Large intestine (tissue), 3 donors: Measurements from ENCODE around the gene TLCD3B. TPM values are rescaled to one million over a fixed set of nuclear protein-coding genes. Genes with fewer than 3 reads are reported as not detected.
"Not testable (repeated sequence)": the region's sequence is repeated elsewhere in the genome, so short reads cannot be mapped to it uniquely, and the experiment has no call there.

Experiments
- DNase-seq, 2 donors: peaks; one replicate each; pipeline versions ENCODE4 v3.0.0 to v3.0.0-alpha.2; 2013
- H3K27ac ChIP-seq: one replicate; pipeline ENCODE4 v1.5.1; 2013; ENCODE audit warnings: low read length
- H3K27me3 ChIP-seq: 2 replicates; pipeline ENCODE4 v1.6.1; 2013; ENCODE audit warnings: low read length; ENCODE audit not compliant: control insufficient read depth, insufficient read depth
- H3K36me3 ChIP-seq: 2 replicates; pipeline ENCODE4 v1.6.1; 2013; ENCODE audit warnings: low read length; ENCODE audit not compliant: control insufficient read depth, insufficient read depth
- H3K4me1 ChIP-seq: one replicate; pipeline ENCODE4 v1.6.1; 2013; ENCODE audit warnings: low read length; ENCODE audit not compliant: control insufficient read depth, insufficient read depth
- H3K4me3 ChIP-seq: one replicate; pipeline ENCODE4 v1.5.1; 2013; ENCODE audit warnings: low read length
- H3K9me3 ChIP-seq: one replicate; pipeline ENCODE4 v1.6.1; 2013; ENCODE audit warnings: mild to moderate bottlenecking, low read depth, low read length, moderate library complexity; ENCODE audit not compliant: control insufficient read depth
- WGBS: methylation state at CpG from one replicate; pipeline ENCODE4 v1.1.5; 2013; ENCODE audit warnings: low lambda C conversion rate; ENCODE audit not compliant: insufficient coverage; 5-methylcytosine and 5-hydroxymethylcytosine counted together
- polyA plus RNA-seq: library from polyadenylated mRNA; unstranded; fragments of 120-200 nt; gene quantifications from one replicate; pipeline ENCODE4 v1.2.1, GENCODE V29; 2013

The TLCD3B gene
- polyA plus RNA-seq, 1 donor, result 3.2 TPM

- whole genome bisulfite sequencing, result no CpG with 5 or more reads among the region's 8 CpGs
- Histone ChIP-seq H3K9me3 (no peaks in the 10 kb centered on the region), H3K27me3 (no peaks in the 10 kb centered on the region), H3K36me3 (no peaks in the 10 kb centered on the region), H3K4me1 (no peaks in the 10 kb centered on the region), H3K27ac (no peak overlapping the region), H3K4me3 (no peak overlapping the region)
- DNase-seq, result no peak
Observed at GRCh38 chr16:30046178-30046577, 15.1 kb upstream of the TLCD3B start.

GRCh38 chr16:30041841-30042240 lies 10.8 kb upstream of the TLCD3B start:
- H3K36me3 ChIP-seq, result no peaks in the 10 kb centered on the region
- no peak for DNase-seq
- no peak overlapping the region for H3K4me3 ChIP-seq
- H3K4me1 ChIP-seq, result no peaks in the 10 kb centered on the region
- WGBS, result 46% methylated on average over 4 of the region's 5 CpGs
- no peaks in the 10 kb centered on the region for H3K27me3 ChIP-seq
- H3K9me3 ChIP-seq, result no peaks in the 10 kb centered on the region
- no peak overlapping the region for H3K27ac ChIP-seq

- H3K27me3 ChIP-seq, H3K9me3 ChIP-seq, H3K36me3 ChIP-seq, H3K27ac ChIP-seq, H3K4me3 ChIP-seq, H3K4me1 ChIP-seq, DNase-seq: not testable (repeated sequence)
- no CpG with 5 or more reads among the region's 5 CpGs for WGBS
Observed at GRCh38 chr16:30040690-30041089, 9.6 kb upstream of the TLCD3B start.

GRCh38 chr16:30040221-30040620 lies 9.2 kb upstream of the TLCD3B start:
- no peaks in the 10 kb centered on the region for H3K9me3 ChIP-seq
- no CpG with 5 or more reads among the region's 5 CpGs for WGBS

GRCh38 chr16:30033270-30033669 lies 2.2 kb upstream of the TLCD3B start:
- Histone ChIP-seq H3K9me3 (no peaks in the 10 kb centered on the region), H3K4me3 (no peak overlapping the region), H3K27me3 (peaks cover 50% of the 10 kb centered on the region), H3K36me3 (no peaks in the 10 kb centered on the region), H3K4me1 (no peaks in the 10 kb centered on the region), H3K27ac (no peak overlapping the region)
- WGBS, result no CpG with 5 or more reads among the region's 7 CpGs
- DNase-seq, result no peak

More at GRCh38 chr16:30040221-30040620, 9.2 kb upstream of the TLCD3B start:
- H3K4me3 ChIP-seq, result no peak overlapping the region
- no peaks in the 10 kb centered on the region for H3K4me1 ChIP-seq
- DNase-seq, result no peak
- no peaks in the 10 kb centered on the region for H3K36me3 ChIP-seq
- H3K27me3 ChIP-seq, result peaks cover 3% of the 10 kb centered on the region
- no peak overlapping the region for H3K27ac ChIP-seq

- H3K4me1 ChIP-seq, result no peaks in the 10 kb centered on the region
- DNase-seq, result peak; percentile 27 to 35
- WGBS, result no CpG with 5 or more reads among the region's 12 CpGs
- no peak overlapping the region for H3K27ac ChIP-seq
- H3K9me3 ChIP-seq, result no peaks in the 10 kb centered on the region
- peaks cover 60% of the 10 kb centered on the region for H3K27me3 ChIP-seq
- H3K36me3 ChIP-seq, result no peaks in the 10 kb centered on the region
- H3K4me3 ChIP-seq, result no peak overlapping the region
Observed at GRCh38 chr16:30032083-30032819, 1.2 kb upstream of the TLCD3B start.

- Histone ChIP-seq H3K27me3 (peaks cover 67% of the 10 kb centered on the region), H3K36me3 (no peaks in the 10 kb centered on the region), H3K27ac (no peak overlapping the region), H3K4me3 (peak overlapping the region; percentile 21), H3K4me1 (no peaks in the 10 kb centered on the region), H3K9me3 (no peaks in the 10 kb centered on the region)
- whole genome bisulfite sequencing, result no CpG with 5 or more reads among the region's 11 CpGs
- no peak for DNase-seq
Observed at GRCh38 chr16:30031477-30031918, 427 bp upstream of the TLCD3B start.

- no peaks in the 10 kb centered on the region for H3K9me3 ChIP-seq
- no peaks in the 10 kb centered on the region for H3K4me1 ChIP-seq
- peaks cover 66% of the 10 kb centered on the region for H3K27me3 ChIP-seq
- DNase-seq, result no peak
- 13% methylated on average over 3 of the region's 23 CpGs for WGBS
- H3K36me3 ChIP-seq, result no peaks in the 10 kb centered on the region
- no peak overlapping the region for H3K27ac ChIP-seq
- H3K4me3 ChIP-seq, result no peak overlapping the region
Observed at GRCh38 chr16:30030011-30030685, 923 bp downstream of the TLCD3B start.

GRCh38 chr16:30028438-30029076 lies 2.5 kb downstream of the TLCD3B start:
- no peak for DNase-seq
- WGBS, result no CpG with 5 or more reads among the region's 18 CpGs
- Histone ChIP-seq H3K9me3 (no peaks in the 10 kb centered on the region), H3K36me3 (no peaks in the 10 kb centered on the region), H3K27ac (no peak overlapping the region), H3K27me3 (peaks cover 69% of the 10 kb centered on the region), H3K4me1 (no peaks in the 10 kb centered on the region), H3K4me3 (no peak overlapping the region)

- Histone ChIP-seq H3K36me3 (no peaks in the 10 kb centered on the region), H3K27ac (no peak overlapping the region), H3K9me3 (no peaks in the 10 kb centered on the region), H3K4me3 (no peak overlapping the region), H3K27me3 (peaks cover 68% of the 10 kb centered on the region), H3K4me1 (no peaks in the 10 kb centered on the region)
- 28% methylated on average over 4 of the region's 13 CpGs for WGBS
- DNase-seq, result no peak
Observed at GRCh38 chr16:30027588-30028437, 3.3 kb downstream of the TLCD3B start.
